Middle frontal gyrus (tissue), 1 donor: ENCODE results near the gene PDIK1L.

Experiments
- DNase-seq: peaks from one replicate; pipeline ENCODE4 v3.0.0-alpha.2; 2015; ENCODE audit warnings: low spot score; ENCODE audit errors: extremely low spot score

Gene PDIK1L

DNA sequence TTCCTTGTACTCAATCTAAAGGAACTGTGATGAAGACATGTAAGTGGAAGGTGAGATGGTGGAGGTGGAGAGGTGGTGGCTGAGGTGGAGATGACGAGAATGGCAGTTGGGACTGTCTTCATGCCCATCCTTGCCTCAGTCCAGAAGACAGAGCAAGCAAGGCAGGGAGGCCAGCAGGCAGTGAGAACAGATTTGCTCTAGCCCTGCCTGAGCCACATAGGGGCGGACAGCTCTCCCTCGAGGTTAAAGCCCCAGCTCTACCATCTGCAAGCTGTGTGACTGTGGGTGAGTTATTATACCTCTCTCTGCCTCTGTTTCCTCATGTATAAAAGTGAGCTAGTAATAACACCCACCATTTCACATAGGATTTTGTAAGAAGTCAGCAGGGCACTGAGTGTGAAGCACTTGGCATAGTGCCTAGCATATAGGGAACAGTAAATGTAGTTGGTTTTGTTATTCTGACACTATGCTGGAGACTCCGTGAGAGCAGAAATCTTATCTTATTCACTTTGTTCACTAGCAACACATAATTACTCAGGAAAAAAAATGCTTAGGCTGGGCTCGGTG lies 42.4 kb downstream of the PDIK1L start:
- no peak for DNase-seq

DNA sequence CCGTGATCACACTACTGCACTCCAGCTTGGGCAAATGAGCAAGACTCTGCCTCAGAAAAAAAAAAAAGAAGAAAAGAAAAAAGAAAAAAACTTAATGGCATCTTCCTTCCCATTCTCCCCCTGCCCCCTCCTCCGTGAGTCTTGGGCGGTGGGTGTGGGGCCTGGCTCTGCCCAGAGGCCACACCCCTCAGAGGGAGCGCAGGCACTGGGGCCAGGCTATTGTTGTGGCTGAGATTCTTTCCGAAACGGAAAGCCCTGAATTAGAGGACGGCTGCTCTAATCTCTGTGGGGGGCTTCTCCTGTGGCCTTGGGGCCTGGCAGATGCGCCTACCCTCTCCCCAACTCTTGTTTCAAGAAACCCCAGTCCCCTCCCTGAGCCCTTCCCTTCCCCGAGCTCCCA lies 43.1 kb downstream of the PDIK1L start:
- DNase-seq: no peak

DNA sequence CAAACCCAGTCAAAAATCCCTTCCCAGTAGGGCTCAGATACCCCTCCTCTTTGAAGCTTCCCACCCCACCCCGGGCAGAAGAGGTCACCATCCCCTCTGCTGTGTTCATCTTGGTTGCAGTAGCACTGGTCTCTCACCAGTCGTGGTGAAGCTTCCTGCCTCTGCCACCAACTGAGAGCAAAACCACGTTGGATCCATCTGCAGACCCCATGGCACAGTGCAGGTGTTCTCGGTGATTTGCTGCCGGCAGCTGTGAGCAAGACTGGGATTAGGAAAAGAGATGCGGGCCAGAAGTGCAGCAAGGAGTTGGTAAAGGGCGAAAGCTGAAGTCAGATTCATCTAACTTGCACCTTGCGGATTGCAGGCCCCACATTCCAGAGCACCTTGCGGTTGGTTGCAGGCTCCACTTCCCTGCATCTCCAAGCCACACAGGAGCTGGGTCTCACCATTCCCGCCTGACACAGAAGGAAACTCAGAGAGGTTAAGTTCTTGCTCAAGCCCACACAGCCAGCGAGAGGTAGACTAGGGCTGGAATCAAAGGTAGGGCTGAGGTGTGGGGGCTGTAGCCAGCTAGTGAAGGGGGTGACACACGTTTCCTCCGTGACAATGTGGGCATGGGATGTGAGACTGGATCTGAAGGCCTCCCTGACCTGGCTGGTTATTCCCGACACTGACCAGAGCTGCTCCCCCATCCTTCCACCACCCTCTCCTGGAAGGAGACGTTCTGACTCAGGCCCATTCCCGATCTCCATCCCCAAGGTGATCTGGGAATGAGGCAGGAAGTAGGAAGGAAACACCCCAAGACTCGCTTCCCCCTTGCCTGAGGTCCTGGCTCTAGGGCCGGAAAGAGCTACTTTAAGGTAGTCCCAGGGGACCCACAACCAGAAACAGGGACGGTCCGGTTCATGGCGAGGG lies 44.0 kb downstream of the PDIK1L start:
- no peak for DNase-seq

GRCh38 chr1:26156285-26157038 lies 44.8 kb downstream of the PDIK1L start:
- no peak for DNase-seq

- no peak for DNase-seq
Measured at GRCh38 chr1:26158271-26158907, 46.8 kb downstream of the PDIK1L start.

GRCh38 chr1:26158908-26159742 lies 47.5 kb downstream of the PDIK1L start, which contains the start of gene FAM110D:
FAM110D (plus strand) TSS chr1:26159079; CDS start chr1:26161292, 2,213 bp downstream.
- DNase-seq: no peak

- no peak for DNase-seq
Measured at GRCh38 chr1:26159743-26160039, 48.1 kb downstream of the PDIK1L start.

DNA sequence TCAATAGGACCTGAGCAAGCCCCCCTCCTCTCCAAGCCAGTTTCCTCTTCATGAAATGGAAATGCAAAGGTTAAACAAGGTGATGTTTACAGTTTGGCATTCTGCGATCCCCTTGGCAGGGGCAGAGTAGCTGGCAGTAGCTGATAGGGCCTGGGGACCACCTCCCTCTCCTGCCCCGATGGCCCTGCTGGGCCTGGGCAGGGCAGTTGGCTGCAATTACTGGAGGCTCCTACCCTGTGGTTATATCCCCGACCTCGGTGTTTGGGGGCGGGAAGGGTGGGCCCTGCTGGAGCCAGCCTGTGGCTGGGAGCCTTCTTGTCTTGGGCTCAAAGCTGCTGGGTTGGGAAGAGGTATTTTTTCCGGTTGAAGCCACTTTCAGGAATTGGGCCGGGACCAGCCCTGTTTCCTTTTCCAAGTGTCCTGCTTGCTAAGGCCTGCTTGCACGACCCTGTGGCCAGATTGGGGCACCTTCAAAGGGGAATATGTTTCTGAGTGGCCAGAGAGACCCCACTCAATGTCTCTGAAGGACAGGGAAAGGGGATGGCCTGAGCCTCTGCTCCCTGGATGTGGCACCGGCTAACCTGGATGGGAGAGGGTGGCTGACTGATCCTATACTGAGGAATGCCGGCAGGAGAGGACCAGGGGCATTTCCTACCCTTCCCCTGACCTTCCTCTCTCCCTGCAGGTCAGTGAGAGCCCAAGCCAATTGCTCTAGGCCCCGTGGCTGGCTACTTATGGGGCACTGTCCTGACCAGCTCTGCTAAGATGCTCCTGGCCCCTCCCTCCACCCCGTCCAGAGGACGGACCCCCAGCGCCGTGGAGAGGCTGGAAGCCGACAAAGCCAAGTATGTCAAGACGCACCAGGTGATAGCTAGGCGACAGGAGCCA lies 49.1 kb downstream of the PDIK1L start:
- no peak for DNase-seq

DNA sequence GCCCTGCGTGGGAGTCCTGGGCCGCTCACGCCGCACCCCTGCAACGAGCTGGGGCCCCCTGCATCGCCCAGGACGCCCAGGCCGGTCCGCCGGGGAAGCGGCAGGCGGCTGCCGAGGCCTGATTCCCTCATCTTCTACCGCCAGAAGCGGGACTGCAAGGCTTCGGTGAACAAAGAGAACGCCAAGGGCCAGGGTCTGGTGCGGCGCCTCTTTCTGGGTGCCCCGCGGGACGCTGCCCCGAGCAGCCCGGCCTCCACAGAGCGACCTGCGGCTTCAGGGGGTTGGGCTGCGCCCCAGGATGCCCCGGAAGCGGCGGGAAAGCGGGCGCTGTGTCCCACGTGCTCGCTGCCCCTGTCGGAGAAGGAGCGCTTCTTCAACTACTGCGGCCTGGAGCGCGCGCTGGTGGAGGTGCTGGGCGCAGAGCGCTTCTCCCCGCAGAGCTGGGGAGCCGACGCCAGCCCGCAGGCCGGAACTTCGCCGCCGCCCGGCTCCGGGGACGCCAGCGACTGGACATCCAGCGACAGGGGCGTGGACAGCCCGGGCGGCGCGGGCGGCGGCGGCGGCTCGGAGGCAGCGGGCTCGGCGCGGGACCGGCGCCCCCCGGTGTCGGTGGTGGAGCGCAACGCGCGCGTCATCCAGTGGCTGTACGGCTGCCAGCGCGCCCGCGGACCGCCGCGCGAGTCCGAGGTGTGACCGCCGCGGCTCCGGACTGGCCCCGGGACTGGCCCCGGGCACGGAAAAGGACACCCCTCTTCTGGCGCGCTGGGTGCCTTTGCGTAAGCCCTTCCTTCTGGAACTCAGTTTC lies 50.0 kb downstream of the PDIK1L start:
- DNase-seq: no peak

GRCh38 chr1:26162220-26162709 lies 50.6 kb downstream of the PDIK1L start:
- no peak for DNase-seq

GRCh38 chr1:26163684-26164035 lies 52.0 kb downstream of the PDIK1L start:
- no peak for DNase-seq

- DNase-seq: no peak
Measured at GRCh38 chr1:26164036-26164860, 52.6 kb downstream of the PDIK1L start.

- no peak for DNase-seq
Measured at GRCh38 chr1:26164861-26165842, 53.5 kb downstream of the PDIK1L start.

DNA sequence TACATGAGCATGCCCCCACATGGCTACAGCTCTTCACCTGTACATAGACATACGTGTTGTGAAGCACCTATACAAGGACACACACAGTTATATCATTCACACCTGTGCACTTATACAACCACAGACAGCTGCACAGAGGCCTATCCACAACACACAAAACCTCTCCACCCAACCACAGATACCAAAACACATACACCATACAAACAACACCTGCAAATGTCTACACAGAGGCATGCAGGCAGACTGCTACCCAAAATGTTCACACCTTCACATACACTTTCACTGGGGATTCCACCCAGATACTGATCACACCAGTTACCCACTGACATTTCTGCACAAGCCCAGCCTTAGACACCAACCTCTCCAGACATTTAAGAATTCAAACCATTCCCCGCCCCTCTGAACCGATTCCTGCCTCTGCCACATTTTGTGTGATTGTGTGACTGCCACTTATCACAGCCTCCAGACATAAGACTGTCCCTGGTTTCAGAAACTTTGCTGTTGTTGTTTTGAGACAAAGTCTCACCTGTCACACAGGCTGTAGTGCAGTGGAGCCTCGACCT lies 55.2 kb downstream of the PDIK1L start:
- no peak for DNase-seq

GRCh38 chr1:26168410-26169197 lies 57.0 kb downstream of the PDIK1L start, which contains the start of gene C1orf232:
C1orf232 (minus strand) TSS chr1:26168963; CDS start chr1:26168499, 464 bp downstream.
- no peak for DNase-seq

- DNase-seq: no peak
Measured at GRCh38 chr1:26169198-26169554, 57.6 kb downstream of the PDIK1L start.
